ENCODE data around the gene AKNA.

Gene AKNA

GRCh38 chr9:114314881-114315722 is 72.7 kb downstream of the AKNA start:
- no peak for DNase-seq

GRCh38 chr9:114314256-114314867 is 73.4 kb downstream of the AKNA start:
- DNase-seq = no peak

- DNase-seq = no peak
Measured at GRCh38 chr9:114313186-114313585, 74.6 kb downstream of the AKNA start.

- DNase-seq = no peak
Measured at GRCh38 chr9:114312513-114312875, 75.3 kb downstream of the AKNA start.

GRCh38 chr9:114311571-114312512 is 75.9 kb downstream of the AKNA start:
- peak; percentile 1 for DNase-seq

- DNase-seq = peak; percentile 6
Measured at GRCh38 chr9:114310471-114311450, 77.0 kb downstream of the AKNA start.

GRCh38 chr9:114309096-114309495 is 78.7 kb downstream of the AKNA start:
- peak; percentile 2 for DNase-seq

GRCh38 chr9:114308361-114308950 is 79.3 kb downstream of the AKNA start:
- peak; percentile 4 for DNase-seq

DNA sequence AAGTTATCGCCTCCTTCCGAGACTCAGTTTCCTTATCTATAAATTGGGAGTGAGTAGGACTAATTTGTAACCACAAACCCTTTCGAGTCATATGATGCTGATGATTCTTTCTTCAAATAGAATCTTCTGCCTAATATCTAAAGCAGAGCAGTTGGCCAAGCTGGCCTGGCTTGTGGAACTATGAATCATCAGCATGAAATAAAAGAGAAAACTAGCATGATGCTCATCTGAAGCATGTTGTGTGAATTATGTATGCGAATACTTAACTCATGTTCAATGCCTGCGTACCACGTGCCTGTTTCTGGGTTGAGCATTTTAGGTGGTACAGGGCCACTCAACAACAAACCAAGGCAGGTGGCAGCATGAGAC is 79.9 kb downstream of the AKNA start:
- DNase-seq = peak; percentile 0

- no peak for DNase-seq
Measured at GRCh38 chr9:114304416-114305188, 83.2 kb downstream of the AKNA start.

GRCh38 chr9:114303977-114304376 is 83.8 kb downstream of the AKNA start:
- DNase-seq = no peak

- no peak for DNase-seq
Measured at GRCh38 chr9:114303571-114303970, 84.2 kb downstream of the AKNA start.

GRCh38 chr9:114302727-114303126 is 85.1 kb downstream of the AKNA start:
- DNase-seq = no peak

- no peak for DNase-seq
Measured at GRCh38 chr9:114301798-114302565, 85.8 kb downstream of the AKNA start.

DNA sequence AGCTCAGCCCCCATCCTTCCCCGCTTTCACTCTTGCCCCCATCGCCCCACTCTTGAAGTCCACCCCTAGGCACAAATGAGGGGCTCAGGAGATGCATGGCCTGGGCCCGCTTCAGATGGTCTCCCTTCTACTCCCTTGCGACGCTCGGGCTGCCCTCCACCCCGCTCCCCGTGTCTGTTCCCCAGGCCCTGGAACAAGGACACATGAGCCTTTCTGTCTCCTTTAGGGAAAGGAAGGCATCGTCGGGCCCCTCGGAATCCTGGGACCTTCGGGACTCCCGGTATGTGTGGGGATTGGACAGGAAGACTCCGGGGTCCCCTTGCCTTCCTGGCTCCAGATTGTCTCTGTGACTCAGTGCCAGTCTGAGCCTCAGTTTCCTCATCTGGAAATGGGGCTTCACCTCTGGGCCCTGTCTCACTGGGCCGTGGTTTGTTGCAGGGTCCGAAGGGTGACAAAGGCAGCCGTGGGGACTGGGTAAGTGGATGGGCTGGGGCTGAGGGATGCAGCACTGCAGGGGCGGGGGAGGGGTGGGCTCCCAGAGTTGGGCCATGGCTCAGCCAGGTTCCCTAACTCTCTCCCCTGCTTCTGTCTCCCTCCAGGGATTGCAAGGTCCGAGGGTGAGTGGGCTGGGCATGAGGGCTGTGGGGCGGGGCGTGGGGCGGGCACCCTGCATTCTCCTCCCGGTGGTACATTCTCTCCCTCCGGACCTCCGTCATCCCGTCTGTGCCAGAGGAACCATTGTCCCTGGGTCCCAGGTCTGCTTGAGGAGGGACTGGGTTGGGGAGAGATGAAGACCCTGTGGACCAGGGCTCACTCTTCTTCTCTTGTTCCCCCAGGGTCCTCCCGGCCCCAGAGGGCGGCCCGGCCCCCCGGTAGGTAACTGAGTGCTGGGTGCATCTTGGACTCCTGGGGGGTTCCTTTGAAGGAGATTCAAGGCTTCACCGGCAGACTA is 86.7 kb downstream of the AKNA start:
- no peak for DNase-seq

DNA sequence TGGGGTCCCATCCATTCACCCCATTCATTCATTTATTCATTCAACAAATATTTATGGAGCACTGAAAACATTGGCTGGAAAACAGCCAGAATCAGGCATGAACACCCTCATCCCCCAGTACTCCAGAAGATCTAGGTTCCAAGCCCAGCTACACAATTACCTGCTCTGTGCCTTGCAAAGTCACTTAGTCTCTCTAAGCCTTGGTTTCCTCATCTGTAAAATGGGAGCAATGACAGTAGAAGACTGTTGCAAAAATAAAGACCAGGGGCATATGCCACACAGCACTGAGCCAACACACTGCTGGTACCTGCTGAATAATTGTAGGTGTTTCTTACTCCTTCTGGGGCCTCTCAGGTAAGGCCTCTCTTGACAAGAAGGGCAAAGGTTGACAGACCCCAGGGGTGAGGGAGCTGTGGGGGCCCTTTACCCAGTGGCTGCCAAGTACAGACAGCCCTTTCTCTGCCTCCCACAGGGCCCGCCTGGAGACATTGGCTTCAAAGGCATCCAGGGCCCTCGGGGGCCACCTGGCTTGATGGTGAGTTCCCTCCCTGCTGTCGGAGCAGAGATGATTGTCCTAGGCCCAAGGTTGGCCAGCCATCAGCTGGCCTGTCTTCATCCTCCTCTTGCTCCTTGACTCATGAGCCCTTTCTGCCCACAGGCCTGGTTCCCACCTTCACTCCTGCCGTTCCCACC is 87.5 kb downstream of the AKNA start:
- no peak for DNase-seq

GRCh38 chr9:114299286-114300152 is 88.3 kb downstream of the AKNA start:
- no peak for DNase-seq
